ENCODE measurements around the gene CREBZF.
"Not testable (repeated sequence)": the region's sequence is repeated elsewhere in the genome, so short reads cannot be mapped to it uniquely, and the experiment has no call there.

CREBZF gene

GRCh38 chr11:85672105-85672902 is 7.4 kb upstream of the CREBZF start:
- DNase-seq (ENCODE audit: low read depth in 3 of 3, low spot score in 1 of 3): no peak

- not testable (repeated sequence) for DNase-seq (ENCODE audit: low read depth in 3 of 3, low spot score in 1 of 3)
Observed at GRCh38 chr11:85670949-85671663, 6.2 kb upstream of the CREBZF start.

- no peak for DNase-seq (ENCODE audit: low read depth in 3 of 3, low spot score in 1 of 3)
Observed at GRCh38 chr11:85668157-85668556, 3.2 kb upstream of the CREBZF start.

GRCh38 chr11:85666687-85667086 is 1.8 kb upstream of the CREBZF start:
- DNase-seq (ENCODE audit: low read depth in 3 of 3, low spot score in 1 of 3): no peak

GRCh38 chr11:85665733-85666132 is 804 bp upstream of the CREBZF start:
- no peak for DNase-seq (ENCODE audit: low read depth in 3 of 3, low spot score in 1 of 3)

- peak; percentile 76 to 83 (median 77) for DNase-seq (ENCODE audit: low read depth in 3 of 3, low spot score in 1 of 3)
Observed at GRCh38 chr11:85663753-85664614, 945 bp downstream of the CREBZF start.

GRCh38 chr11:85663080-85663752 is 1.7 kb downstream of the CREBZF start:
- DNase-seq (ENCODE audit: low read depth in 3 of 3, low spot score in 1 of 3): no peak

- DNase-seq (ENCODE audit: low read depth in 3 of 3, low spot score in 1 of 3): no peak
Observed at GRCh38 chr11:85661972-85662664, 2.8 kb downstream of the CREBZF start.

GRCh38 chr11:85658180-85658579 is 6.7 kb downstream of the CREBZF start:
- no peak for DNase-seq (ENCODE audit: low read depth in 3 of 3, low spot score in 1 of 3)

GRCh38 chr11:85656777-85657176 is 8.2 kb downstream of the CREBZF start:
- DNase-seq (ENCODE audit: low read depth in 3 of 3, low spot score in 1 of 3): no peak

- not testable (repeated sequence) for DNase-seq (ENCODE audit: low read depth in 3 of 3, low spot score in 1 of 3)
Observed at GRCh38 chr11:85654343-85654742, 10.6 kb downstream of the CREBZF start.

GRCh38 chr11:85652786-85653447 is 12.0 kb downstream of the CREBZF start:
- DNase-seq (ENCODE audit: low read depth in 3 of 3, low spot score in 1 of 3): no peak

- DNase-seq (ENCODE audit: low read depth in 3 of 3, low spot score in 1 of 3): no peak
Observed at GRCh38 chr11:85651118-85651517, 13.8 kb downstream of the CREBZF start.

GRCh38 chr11:85647604-85648299 is 17.2 kb downstream of the CREBZF start, which contains the start of gene TMEM126A:
Gene TMEM126A (plus strand): TSS chr11:85647967. CDS start chr11:85650256, 2,289 bp downstream.
- peak; percentile 70 to 89 (median 72) for DNase-seq (ENCODE audit: low read depth in 3 of 3, low spot score in 1 of 3)

- DNase-seq (ENCODE audit: low read depth in 3 of 3, low spot score in 1 of 3): no peak
Observed at GRCh38 chr11:85647078-85647477, 17.9 kb downstream of the CREBZF start.

GRCh38 chr11:85643191-85643614 is 21.7 kb downstream of the CREBZF start:
- no peak for DNase-seq (ENCODE audit: low read depth in 3 of 3, low spot score in 1 of 3)

GRCh38 chr11:85634747-85635146 is 30.2 kb downstream of the CREBZF start:
- DNase-seq (ENCODE audit: low read depth in 3 of 3, low spot score in 1 of 3): no peak

- DNase-seq (ENCODE audit: low read depth in 3 of 3, low spot score in 1 of 3): no peak
Observed at GRCh38 chr11:85628771-85629341, 36.1 kb downstream of the CREBZF start.
